T-helper 1 cell (primary cell): ENCODE measurements around the gene NIT1.

Source experiments
- DNase-seq, 5 donors: peaks; one replicate each; pipeline ENCODE4 v3.0.0-alpha.2; 2012 to 2020

The NIT1 gene

GRCh38 chr1:161157867-161158266 is 40.0 kb downstream of the NIT1 start:
- no peak for DNase-seq

GRCh38 chr1:161158316-161159010 is 40.6 kb downstream of the NIT1 start:
- DNase-seq = no peak

DNA sequence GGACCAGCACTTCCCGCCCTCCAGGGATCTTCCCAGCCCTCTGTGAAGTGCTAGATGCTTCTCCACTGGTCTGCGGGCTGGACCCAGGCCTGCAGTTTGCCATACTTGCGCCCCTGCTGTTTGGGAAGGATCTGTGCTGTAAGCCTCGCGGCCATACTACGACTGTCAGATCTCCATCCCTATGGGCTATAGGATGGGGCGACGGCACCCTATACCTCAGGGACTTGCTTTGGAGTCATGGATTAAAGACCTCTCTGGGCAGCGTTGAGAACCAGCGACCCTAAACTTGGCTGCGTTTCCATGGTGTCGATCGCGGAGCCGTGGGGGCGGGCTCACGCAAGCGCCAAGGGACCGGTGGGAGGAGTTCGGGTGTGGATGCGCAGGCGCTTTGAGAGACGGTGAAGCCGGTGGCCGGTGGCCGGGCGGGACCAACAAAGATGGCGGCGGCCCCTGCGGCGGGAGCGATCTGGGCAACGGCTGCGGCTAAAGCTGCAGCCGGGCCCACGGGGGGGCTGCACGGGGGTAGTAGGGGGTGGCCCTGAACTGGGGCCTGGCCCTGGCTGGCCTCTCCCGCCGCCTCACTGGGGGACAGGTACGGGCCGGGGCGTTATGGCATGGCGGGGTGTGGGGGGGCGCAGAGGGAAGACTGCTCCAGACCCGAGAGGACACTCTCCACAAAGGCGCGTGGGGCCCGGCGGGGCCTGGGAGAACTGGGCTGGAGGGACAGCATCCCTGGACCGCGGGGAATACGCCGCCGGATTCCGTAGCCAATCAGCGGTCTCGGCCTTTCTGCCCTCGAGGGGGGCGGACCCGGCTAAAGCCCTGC is 41.4 kb downstream of the NIT1 start, which contains the start of gene USP21:
TSS of gene USP21 (plus strand) at position 414 of the 826 bp plus-strand sequence. CDS start 1,141 bp downstream, outside the sequence.
- peak; percentile 82 to 91 (median 87) for DNase-seq

DNA sequence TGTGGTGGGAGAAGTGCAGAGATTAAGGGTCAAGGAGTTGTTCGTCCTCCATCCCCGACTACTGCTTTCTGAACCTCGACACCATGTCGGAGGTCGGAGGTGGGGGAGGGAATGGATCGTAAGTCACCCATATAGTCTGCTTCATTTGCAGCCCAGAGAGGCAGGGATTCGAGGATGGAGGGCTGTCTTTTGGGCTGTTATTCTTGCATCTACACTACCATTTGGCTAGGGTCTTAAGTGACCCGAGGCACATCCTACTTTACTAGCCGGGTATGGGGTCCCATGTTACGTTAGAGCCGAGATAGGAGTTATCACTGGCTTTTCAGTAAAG is 42.0 kb downstream of the NIT1 start:
- no peak for DNase-seq

DNA sequence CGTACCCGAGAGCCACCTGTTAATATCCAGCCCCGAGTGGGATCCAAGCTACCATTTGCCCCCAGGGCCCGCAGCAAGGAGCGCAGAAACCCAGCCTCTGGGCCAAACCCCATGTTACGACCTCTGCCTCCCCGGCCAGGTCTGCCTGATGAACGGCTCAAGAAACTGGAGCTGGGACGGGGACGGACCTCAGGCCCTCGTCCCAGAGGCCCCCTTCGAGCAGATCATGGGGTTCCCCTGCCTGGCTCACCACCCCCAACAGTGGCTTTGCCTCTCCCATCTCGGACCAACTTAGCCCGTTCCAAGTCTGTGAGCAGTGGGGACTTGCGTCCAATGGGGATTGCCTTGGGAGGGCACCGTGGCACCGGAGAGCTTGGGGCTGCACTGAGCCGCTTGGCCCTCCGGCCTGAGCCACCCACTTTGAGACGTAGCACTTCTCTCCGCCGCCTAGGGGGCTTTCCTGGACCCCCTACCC is 42.8 kb downstream of the NIT1 start:
- no peak for DNase-seq

DNA sequence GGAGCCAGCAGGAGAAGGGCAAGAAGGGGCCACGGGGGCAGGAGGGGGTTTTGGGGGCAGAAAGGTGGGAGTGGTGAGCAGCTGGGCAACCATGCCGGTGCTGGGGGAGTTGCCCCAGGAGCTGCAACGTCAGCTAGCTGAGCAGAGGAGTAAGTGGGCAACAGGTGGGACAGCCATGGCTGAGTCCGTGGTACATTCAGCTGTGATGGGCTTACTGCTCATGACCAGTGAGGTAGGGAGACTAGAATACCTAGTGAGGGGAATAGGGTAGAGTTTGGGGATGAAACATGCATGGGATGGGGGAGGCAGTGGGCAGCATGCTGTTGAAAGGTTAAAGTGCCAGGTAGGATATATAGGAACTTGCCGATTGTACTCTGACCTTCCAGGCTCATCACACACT is 43.7 kb downstream of the NIT1 start:
- DNase-seq = no peak

DNA sequence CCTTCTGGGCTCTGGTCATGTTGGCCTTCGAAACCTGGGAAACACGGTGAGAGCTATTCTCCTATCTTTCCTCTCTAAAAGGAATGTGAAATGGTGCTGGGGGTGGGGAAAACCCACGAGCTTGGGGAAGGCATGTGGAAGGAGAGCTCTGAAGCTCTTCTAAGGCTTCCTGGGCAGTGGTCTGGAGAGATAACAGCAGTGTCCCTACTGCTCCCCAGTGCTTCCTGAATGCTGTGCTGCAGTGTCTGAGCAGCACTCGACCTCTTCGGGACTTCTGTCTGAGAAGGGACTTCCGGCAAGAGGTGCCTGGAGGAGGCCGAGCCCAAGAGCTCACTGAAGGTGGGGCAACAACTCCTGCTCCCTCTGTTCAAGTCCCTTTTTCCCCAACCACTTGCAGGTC is 44.1 kb downstream of the NIT1 start:
- DNase-seq = no peak

DNA sequence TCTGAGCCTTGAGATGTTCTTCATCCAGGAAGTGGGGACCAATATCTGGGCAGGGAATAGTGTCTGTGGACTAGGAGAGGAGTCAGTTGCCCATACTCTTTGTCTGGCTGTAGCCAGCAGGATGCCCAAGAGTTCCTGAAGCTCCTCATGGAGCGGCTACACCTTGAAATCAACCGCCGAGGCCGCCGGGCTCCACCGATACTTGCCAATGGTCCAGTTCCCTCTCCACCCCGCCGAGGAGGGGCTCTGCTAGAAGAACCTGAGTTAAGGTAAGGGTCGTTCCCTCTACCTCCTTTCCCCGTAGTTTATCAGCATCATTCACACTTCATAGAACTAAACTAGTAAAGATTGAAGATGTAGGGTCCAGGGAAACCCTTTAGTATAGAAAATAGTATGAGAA is 44.9 kb downstream of the NIT1 start:
- DNase-seq = no peak

GRCh38 chr1:161163793-161164192 is 45.9 kb downstream of the NIT1 start:
- DNase-seq = no peak

GRCh38 chr1:161164901-161165610 is 47.2 kb downstream of the NIT1 start:
- DNase-seq = no peak

GRCh38 chr1:161165742-161166668 is 48.1 kb downstream of the NIT1 start, which contains the start of gene PPOX:
Gene PPOX (plus strand): TSS chr1:161166426. CDS start chr1:161166848, 422 bp downstream.
- peak; percentile 84 to 97 (median 90) for DNase-seq

DNA sequence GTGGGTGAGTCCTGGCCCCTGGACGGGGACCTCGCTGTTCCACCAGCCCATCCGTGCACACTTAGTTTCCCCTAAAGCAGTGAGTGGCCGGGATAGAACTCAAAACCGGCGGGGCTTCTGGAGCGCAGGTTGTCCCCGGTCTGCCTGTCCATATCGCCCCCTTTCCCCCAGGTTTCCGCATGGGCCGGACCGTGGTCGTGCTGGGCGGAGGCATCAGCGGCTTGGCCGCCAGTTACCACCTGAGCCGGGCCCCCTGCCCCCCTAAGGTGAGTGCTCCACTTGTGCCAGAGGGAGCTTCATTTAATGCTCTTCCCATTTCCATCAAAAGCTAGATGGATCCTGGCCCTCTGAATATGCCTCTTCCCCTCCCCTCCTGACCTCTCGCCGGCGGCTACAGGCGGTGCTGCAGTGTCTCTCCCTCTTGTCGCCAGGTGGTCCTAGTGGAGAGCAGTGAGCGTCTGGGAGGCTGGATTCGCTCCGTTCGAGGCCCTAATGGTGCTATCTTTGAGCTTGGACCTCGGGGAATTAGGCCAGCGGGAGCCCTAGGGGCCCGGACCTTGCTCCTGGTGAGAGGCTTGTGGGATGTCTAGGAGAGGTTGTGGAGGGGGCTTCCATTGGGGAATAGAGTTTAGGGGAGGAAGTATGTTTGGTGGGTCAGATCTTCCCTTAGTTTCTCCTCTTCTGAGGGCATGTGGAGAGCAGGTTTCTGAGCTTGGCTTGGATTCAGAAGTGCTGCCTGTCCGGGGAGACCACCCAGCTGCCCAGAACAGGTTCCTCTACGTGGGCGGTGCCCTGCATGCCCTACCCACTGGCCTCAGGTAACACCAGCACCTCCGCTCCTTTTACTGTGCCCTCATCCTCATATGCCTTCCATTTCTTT is 49.0 kb downstream of the NIT1 start:
- DNase-seq = no peak

GRCh38 chr1:161168906-161169305 is 51.0 kb downstream of the NIT1 start:
- no peak for DNase-seq
